Measurements from ENCODE around the gene OR2T8.

OR2T8 gene

GRCh38 chr1:247962911-247963588 lies 43.0 kb downstream of the OR2T8 start:
- Histone ChIP-seq H3K4me1 (ENCODE audit: insufficient read depth, low read length) (no peaks in the 10 kb centered on the region), H3K4me3 (ENCODE audit: low read depth in 1 of 2, low read length in 2 of 2) (no peak overlapping the region), H3K27ac (ENCODE audit: low read depth, low read length) (no peak overlapping the region)

DNA sequence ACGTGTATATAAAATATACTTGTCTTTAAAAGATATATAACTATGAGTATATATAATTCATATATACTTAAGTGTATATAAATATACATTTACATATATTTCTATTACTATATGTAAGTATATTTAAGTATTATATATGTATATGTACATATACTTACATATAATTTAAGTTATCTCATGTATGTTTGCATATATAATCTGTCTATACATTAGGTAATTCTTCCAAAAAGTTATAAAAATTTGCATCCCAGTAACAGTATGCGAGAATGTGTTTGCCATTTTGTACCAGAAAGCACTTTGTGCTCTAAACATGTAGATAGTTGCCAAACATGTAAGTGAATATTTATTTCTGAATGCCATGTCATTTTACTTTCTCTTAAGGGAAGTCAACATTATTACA lies 44.9 kb downstream of the OR2T8 start, which contains the start of gene OR2AK2:
Gene OR2AK2 (plus strand): TSS at position 301 of the 400 bp plus-strand sequence. CDS start 144 bp downstream, outside the sequence.
- Histone ChIP-seq H3K4me1 (ENCODE audit: insufficient read depth, low read length) (no peaks in the 10 kb centered on the region), H3K4me3 (ENCODE audit: low read depth in 1 of 2, low read length in 2 of 2) (no peak within 1 kb of the TSS), H3K27ac (ENCODE audit: low read depth, low read length) (no peak within 1 kb of the TSS), H3K9ac (ENCODE audit: low read length) (no peak within 1 kb of the TSS), H3K36me3 (ENCODE audit: insufficient read depth, low read length) (no peaks in the 10 kb centered on the region), H3K9me3 (ENCODE audit: low read length) (no peaks in the 10 kb centered on the region), H3K27me3 (ENCODE audit: control insufficient read depth in 1 of 2, insufficient read depth in 2 of 2, low read length in 2 of 2) (no peaks in the 10 kb centered on the region)

More at GRCh38 chr1:247962911-247963588, 43.0 kb downstream of the OR2T8 start:
- no peak overlapping the region for H3K9ac ChIP-seq (ENCODE audit: low read length)
- no peaks in the 10 kb centered on the region for H3K27me3 ChIP-seq (ENCODE audit: control insufficient read depth in 1 of 2, insufficient read depth in 2 of 2, low read length in 2 of 2)
- no peaks in the 10 kb centered on the region for H3K9me3 ChIP-seq (ENCODE audit: low read length)
- H3K36me3 ChIP-seq (ENCODE audit: insufficient read depth, low read length): no peaks in the 10 kb centered on the region

DNA sequence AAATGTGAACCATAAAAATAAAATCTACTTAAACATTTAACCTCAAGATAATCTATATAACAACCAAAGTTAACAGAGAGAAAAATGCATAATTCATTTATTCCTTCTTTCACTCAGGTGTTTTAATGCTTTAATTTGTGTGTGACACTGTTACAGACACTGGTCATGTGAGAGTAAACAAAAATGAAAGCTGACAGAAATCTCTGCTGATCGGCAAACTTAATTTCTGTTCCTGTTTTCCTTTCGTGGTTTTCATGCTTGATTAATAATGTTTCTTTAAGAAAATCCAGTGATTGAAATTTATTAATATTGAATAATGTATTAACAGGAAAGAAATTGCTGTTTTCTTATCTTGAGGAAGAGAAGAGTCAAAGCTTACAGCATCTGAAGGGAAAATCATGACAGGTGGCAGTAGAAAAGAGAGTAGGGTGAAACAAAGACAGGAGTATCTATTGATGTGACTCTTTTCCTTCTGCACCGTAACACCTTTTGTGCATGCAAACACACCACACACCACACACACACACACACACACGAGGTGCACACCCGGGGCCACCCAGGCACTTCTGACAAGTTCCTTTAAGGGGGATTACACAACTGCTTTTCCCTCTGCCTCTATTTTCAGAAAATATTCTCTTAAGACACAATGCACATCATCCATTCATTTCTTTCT lies 46.6 kb downstream of the OR2T8 start:
- no peaks in the 10 kb centered on the region for H3K9me3 ChIP-seq (ENCODE audit: low read length)
- H3K27ac ChIP-seq (ENCODE audit: low read depth, low read length): no peak overlapping the region
- H3K27me3 ChIP-seq (ENCODE audit: control insufficient read depth in 1 of 2, insufficient read depth in 2 of 2, low read length in 2 of 2): no peaks in the 10 kb centered on the region
- no peaks in the 10 kb centered on the region for H3K36me3 ChIP-seq (ENCODE audit: insufficient read depth, low read length)
- H3K4me3 ChIP-seq (ENCODE audit: low read depth in 1 of 2, low read length in 2 of 2): no peak overlapping the region
- no peaks in the 10 kb centered on the region for H3K4me1 ChIP-seq (ENCODE audit: insufficient read depth, low read length)
- no peak overlapping the region for H3K9ac ChIP-seq (ENCODE audit: low read length)
